ENCODE measurements around the gene MMD. TPM values are rescaled to one million over a fixed set of nuclear protein-coding genes. Genes with fewer than 3 reads are reported as not detected.
"Not testable (repeated sequence)": the region's sequence is repeated elsewhere in the genome, so short reads cannot be mapped to it uniquely, and the experiment has no call there.

Gene MMD, protein sequence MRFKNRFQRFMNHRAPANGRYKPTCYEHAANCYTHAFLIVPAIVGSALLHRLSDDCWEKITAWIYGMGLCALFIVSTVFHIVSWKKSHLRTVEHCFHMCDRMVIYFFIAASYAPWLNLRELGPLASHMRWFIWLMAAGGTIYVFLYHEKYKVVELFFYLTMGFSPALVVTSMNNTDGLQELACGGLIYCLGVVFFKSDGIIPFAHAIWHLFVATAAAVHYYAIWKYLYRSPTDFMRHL
- total RNA-seq = 10 to 100 TPM; 23.8 to 24.9 TPM

GRCh38 chr17:55421179-55421934, at the start of gene MMD:
Gene MMD (minus strand): TSS chr17:55421835. CDS start chr17:55421695, 140 bp downstream.
- POLR2A ChIA-PET = interaction anchor here (0.6 to 1.6 kb wide), 4 partner anchors 11 to 106 kb away, joined by 3 to 8 read pairs (median 4); no protein-coding TSS in a partner anchor
- CTCF ChIA-PET = no interaction called here

GRCh38 chr17:55466671-55467070, 45.0 kb upstream of the MMD start:
- ChIA-PET POLR2A (no interaction called here), CTCF (interaction anchor here (0.8 kb wide), 1 partner anchor 12 kb away, joined by 4 read pairs; no protein-coding TSS in a partner anchor)

DNA sequence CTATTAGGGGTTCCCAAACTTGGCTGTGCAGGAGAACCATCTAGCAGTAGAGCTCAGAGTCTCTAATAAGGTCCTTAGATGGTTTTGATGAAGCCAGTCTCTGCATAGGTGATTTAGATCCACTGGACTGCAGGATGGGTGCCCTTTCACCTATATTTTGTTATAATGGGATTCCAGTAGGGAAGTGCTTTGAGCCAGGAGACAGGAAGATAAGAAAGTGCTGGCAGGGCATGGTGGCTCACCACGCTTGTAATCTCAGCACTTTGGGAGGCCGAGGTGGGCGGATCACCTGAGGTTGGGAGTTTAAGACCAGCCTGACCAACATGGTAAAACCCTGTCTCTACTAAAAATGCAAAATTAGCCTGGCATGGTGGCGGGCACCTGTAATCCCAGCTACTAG, 44.1 kb upstream of the MMD start:
- POLR2A ChIA-PET = not testable (repeated sequence)
- CTCF ChIA-PET = interaction anchor here (0.8 kb wide), 1 partner anchor 13 kb away, joined by 4 read pairs; no protein-coding TSS in a partner anchor

GRCh38 chr17:55463600-55463999, 42.0 kb upstream of the MMD start:
- POLR2A ChIA-PET = no interaction called here
- CTCF ChIA-PET = interaction anchor here (1.6 kb wide), 1 partner anchor 50 kb away, joined by 5 read pairs; no protein-coding TSS in a partner anchor

DNA sequence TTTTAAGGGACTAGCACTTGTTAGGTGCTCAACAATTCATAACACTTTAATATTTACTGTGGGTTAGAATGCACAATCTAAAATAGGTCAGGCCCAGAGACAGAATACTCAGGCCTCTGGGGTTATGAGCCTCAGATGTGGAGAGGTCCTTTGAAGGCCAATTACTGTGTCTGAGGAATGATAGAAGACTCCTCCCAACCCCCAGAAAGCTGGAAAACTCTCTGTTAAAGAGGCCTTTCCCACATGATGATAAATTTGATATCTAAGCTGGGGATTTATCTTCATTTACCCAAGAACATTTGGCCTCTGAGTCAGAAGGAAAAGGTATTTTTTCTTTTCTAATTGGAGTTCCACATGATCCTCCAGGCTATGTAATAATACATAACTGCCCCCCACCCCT, 41.1 kb upstream of the MMD start:
- ChIA-PET POLR2A (no interaction called here), CTCF (no interaction called here)

DNA sequence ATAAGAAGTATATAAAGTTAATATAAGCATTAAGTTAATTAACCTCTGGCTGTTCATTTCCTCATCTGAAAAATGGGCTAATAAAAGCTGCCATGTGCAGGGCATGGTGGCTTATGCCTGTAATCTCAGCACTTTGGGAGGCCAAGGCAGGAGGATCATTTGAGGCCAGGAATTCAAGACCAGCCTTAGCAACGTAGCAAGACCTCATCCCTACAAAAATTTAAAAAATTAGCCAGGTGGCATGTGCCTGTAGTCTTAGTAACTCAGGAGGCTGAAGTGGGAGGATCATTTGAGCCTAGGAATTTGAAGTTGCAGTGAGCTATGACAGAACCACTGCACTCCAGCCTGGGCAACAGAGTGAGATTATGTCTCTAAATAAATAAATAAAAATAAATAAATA, 40.6 kb upstream of the MMD start:
- ChIA-PET POLR2A (no interaction called here), CTCF (no interaction called here)

- ChIA-PET CTCF (no interaction called here), POLR2A (interaction anchor here (0.7 to 1.4 kb wide), 2 partner anchors 38 to 1587 kb away, joined by 3 to 8 read pairs; partner anchors contain the start of gene MMD)
These were observed 37.3 kb upstream of the MMD start for GRCh38 chr17:55458978-55459377.

DNA sequence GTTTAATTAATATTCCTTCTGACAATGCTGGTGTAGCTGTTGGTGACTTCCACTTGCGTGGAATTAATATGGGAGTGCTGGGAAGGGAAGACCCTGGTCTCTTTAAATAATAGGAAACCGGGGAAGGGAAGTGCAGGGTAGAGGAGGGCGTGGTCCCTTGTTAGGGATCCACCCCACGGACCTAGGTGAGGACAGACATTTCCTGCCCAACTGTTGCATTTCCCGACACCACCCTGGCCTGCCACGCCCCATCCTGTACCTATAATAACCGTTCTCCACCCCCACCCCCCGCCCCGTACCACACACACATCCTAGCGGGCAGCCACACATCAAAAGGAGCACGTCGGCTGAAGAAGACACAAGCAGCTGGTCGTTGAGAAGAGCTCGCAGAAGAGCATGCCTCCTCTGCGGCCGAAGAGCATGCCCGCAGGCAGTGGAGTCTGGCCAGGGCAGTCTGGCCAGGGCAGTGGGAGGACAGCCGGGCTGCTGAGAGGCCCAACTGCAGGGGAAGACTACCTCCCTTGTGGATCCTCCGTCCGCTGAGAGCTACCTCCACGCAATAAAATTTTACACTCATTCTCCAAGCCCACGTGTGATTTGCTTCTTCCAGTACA, 36.8 kb upstream of the MMD start:
- POLR2A ChIA-PET = interaction anchor here (1.4 kb wide), 1 partner anchor 37 kb away, joined by 8 read pairs; the partner anchor contains the start of gene MMD
- CTCF ChIA-PET = no interaction called here

- ChIA-PET POLR2A (no interaction called here), CTCF (interaction anchor here (0.7 kb wide), 1 partner anchor 58 kb away, joined by 3 read pairs; no protein-coding TSS in a partner anchor)
These were observed 34.9 kb upstream of the MMD start for GRCh38 chr17:55456307-55457240.

- ChIA-PET POLR2A (no interaction called here), CTCF (no interaction called here)
These were observed 33.4 kb upstream of the MMD start for GRCh38 chr17:55454906-55455474.

- CTCF ChIA-PET = no interaction called here
- POLR2A ChIA-PET = no interaction called here
These were observed 32.4 kb upstream of the MMD start for GRCh38 chr17:55453839-55454557.

DNA sequence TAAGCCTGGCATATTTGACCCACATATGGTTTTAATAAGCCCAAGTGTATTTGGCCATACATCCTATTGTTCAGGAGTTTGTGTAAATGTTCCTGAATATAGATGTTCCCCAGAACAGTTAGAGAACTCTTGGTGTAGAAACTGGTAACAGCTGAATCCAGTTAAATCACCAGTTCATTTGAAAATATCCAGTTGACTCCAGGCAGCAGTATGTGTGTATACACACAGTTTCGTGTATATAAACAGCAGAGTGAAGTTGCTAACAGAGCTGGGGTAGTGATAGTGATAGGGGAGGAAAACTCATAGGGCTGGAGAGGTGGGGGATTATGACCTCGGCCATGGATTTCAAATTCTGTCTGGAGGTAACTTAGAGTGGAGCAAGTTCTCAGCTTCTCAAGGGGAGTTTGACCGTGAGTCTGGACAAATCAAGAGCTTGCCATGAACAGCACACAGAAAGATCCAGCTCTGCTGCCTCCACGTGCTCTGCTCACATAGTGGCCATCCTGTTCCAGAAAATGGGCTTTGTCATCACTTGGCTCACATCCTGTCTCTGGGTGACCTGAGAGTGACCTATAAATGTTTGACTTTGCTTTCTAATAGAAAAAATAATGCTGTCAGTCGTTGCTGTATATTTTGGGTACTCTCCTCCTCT, 30.6 kb upstream of the MMD start:
- POLR2A ChIA-PET = no interaction called here
- CTCF ChIA-PET = no interaction called here

DNA sequence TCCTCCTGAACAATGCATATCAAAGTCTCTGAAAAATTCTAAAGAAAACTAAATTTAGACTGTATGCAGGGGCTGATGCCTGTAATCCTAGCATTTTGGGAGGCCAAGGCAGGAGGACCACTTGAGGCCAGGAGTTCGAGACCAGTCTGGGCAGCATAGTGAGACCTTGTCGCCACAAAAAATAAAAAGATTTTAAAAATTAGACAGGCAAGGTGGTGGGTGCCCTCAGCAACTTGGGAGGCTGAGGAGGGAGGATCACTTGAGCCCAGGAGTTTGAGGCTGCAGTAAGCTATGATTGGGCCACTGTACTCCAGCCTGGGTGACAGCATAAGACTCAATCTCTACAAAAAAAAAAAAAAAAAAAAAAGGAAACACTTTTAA, 30.1 kb upstream of the MMD start:
- ChIA-PET POLR2A (no interaction called here), CTCF (no interaction called here)

- CTCF ChIA-PET = no interaction called here
- POLR2A ChIA-PET = no interaction called here
These were observed 29.6 kb upstream of the MMD start for GRCh38 chr17:55451203-55451641.

DNA sequence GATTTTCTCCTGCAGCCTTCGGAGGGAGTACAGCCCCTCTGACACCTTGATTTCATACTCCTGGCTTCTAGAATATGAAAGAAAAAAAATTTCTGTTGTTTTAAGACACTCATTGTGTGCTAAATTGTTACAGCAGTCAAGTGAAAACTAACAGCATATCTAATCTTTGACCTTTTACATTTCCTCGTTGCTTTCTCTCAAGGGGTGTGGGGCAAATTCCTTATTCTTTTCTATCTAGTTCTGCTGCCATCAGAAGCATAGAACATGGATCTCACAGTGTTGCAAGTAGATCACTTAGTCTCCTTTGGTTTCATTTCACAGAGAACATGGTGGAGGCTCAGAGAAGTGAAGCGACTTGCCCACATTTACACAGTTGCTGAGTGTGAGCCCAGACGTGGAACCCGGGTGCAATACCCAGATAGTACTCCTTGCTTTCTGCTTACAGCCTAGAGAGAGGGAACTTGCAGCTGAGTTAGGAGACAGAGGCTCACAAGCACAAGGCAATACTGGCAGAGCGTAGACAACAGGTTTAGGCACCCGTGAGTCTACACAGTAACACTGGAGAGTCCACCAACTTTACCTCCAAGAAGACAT, 28.7 kb upstream of the MMD start:
- ChIA-PET POLR2A (no interaction called here), CTCF (no interaction called here)

DNA sequence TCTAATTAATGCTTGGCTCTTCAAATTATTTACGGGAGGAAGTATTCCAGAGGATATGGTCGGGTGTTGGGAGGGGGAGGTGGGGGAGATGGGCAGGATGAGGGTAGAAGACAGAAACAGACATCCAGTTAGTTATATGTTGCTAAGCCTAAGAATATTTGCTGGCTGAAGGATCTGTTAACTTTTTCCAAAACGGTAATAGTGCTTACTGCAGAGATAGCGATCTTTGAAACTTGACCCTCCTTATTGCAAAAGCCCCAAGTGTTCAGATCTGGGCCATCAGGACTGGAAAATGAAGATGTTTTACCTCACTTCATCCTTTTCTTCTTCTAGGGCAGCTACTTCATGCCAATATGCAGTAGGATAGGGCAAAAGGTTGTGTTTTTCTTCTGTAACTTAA, 27.0 kb upstream of the MMD start:
- POLR2A ChIA-PET = no interaction called here
- CTCF ChIA-PET = no interaction called here

- CTCF ChIA-PET = interaction anchor here (1.0 kb wide), 1 partner anchor 63 kb away, joined by 3 read pairs; no protein-coding TSS in a partner anchor
- POLR2A ChIA-PET = no interaction called here
These were observed 25.1 kb upstream of the MMD start for GRCh38 chr17:55446581-55447205.

All from activated CD8-positive, alpha-beta memory T cell treated with anti-CD3 and anti-CD28 coated beads for 36 hours (primary cell).